GM23338 (cell line): ENCODE results near the gene IKZF3. TPM values are rescaled to one million over a fixed set of nuclear protein-coding genes. Genes with fewer than 3 reads are reported as not detected.
A peak's percentile ranks its signal among the peaks of the same experiment; 100 is the strongest.

Source experiments
- ATAC-seq: fragments of 200-7000 bp; cut with Tn5 transposase; 3 replicates; pipeline ENCODE4 v1.9.1; 2020
- DNase-seq: peaks from one replicate; pipeline ENCODE4 v3.0.0-alpha.2; 2015; ENCODE audit warnings: low spot score
- H2AFZ ChIP-seq: fragments of 200-600 bp; sonication (generic); 2 replicates; pipeline ENCODE4 v1.8.0; 2016; ENCODE audit warnings: antibody characterized with exemption, mild to moderate bottlenecking, moderate library complexity
- H3F3A ChIP-seq: fragments of 200-600 bp; sonication (generic); replicated peaks from 2 replicates; pipeline ENCODE4 v1.8.0; 2017; ENCODE audit warnings: antibody characterized with exemption, mixed run types, low read depth
- H3K27ac ChIP-seq: fragments of 200-600 bp; sonication (generic); 2 replicates; pipeline ENCODE4 v1.6.1; 2016; ENCODE audit warnings: low read depth
- H3K27me3 ChIP-seq: fragments of 200-600 bp; sonication (generic); 2 replicates; pipeline ENCODE4 v1.8.0; 2016; ENCODE audit warnings: mild to moderate bottlenecking, mixed run types, moderate library complexity; ENCODE audit not compliant: insufficient read depth
- H3K36me3 ChIP-seq: fragments of 200-600 bp; sonication (generic); 2 replicates; pipeline ENCODE4 v1.8.0; 2016; ENCODE audit warnings: mild to moderate bottlenecking; ENCODE audit not compliant: insufficient read depth
- H3K4me1 ChIP-seq: fragments of 200-600 bp; sonication (generic); 2 replicates; pipeline ENCODE4 v1.8.0; 2016; ENCODE audit warnings: mild to moderate bottlenecking, moderate library complexity; ENCODE audit not compliant: insufficient read depth
- H3K4me2 ChIP-seq: fragments of 200-600 bp; sonication (generic); 2 replicates; pipeline ENCODE4 v1.7.1; 2017; ENCODE audit warnings: mixed run types
- H3K4me3 ChIP-seq: fragments of 200-600 bp; sonication (generic); 2 replicates; pipeline ENCODE4 v1.6.1; 2016; ENCODE audit warnings: mixed run types
- H3K79me2 ChIP-seq: fragments of 200-600 bp; sonication (generic); replicated peaks from 2 replicates; pipeline ENCODE4 v1.8.0; 2017; ENCODE audit warnings: mild to moderate bottlenecking; ENCODE audit not compliant: insufficient read depth
- H3K9me2 ChIP-seq: fragments of 200-600 bp; sonication (generic); 2 replicates; pipeline ENCODE4 v1.8.0; 2017; ENCODE audit not compliant: insufficient read depth
- H4K20me1 ChIP-seq: fragments of 200-600 bp; sonication (generic); replicated peaks from 2 replicates; pipeline ENCODE4 v1.8.0; 2017; ENCODE audit warnings: mild to moderate bottlenecking; ENCODE audit not compliant: insufficient read depth
- H3K27ac Mint-ChIP-seq: 2 replicates; pipeline ENCODE4 v1.8.0; 2020; ENCODE audit warnings: inconsistent platforms, mild to moderate bottlenecking, moderate library complexity, mixed read lengths
- H3K27me3 Mint-ChIP-seq: 3 replicates; pipeline ENCODE4 v1.8.0; 2022; ENCODE audit warnings: low read depth, mild to moderate bottlenecking, moderate library complexity, mixed read lengths, inconsistent platforms; ENCODE audit not compliant: insufficient read depth, poor library complexity
- H3K36me3 Mint-ChIP-seq: 3 replicates; pipeline ENCODE4 v1.8.0; 2021; ENCODE audit warnings: low read depth, mild to moderate bottlenecking, inconsistent platforms, moderate library complexity, mixed read lengths
- H3K4me1 Mint-ChIP-seq: 3 replicates; pipeline ENCODE4 v1.8.0; 2020; ENCODE audit warnings: mild to moderate bottlenecking, inconsistent platforms, mixed read lengths
- H3K4me3 Mint-ChIP-seq: 3 replicates; pipeline ENCODE4 v1.8.0; 2021; ENCODE audit warnings: moderate library complexity, mild to moderate bottlenecking, inconsistent platforms, mixed read lengths
- H3K9me3 Mint-ChIP-seq: 3 replicates; pipeline ENCODE4 v1.8.0; 2020; ENCODE audit warnings: moderate library complexity, mild to moderate bottlenecking, inconsistent platforms, mixed read lengths
- CREB1 ChIP-seq: fragments of 250-450 bp; sonication (Bioruptor Pico); IDR thresholded peaks from 2 replicates; pipeline ENCODE4 v1.5.0; 2020; ENCODE audit warnings: low read depth, mild to moderate bottlenecking, moderate library complexity
- CTCF ChIP-seq, 2 experiments: fragments of 200-600 bp in 1 of 2; sonication (generic) in 1 of 2; conservative IDR thresholded peaks; 2 replicates each; pipeline versions ENCODE4 v1.5.1 to v1.6.1; 2016 to 2017; ENCODE audit warnings: antibody characterized with exemption in 2 of 2, low read depth in 2 of 2, mild to moderate bottlenecking in 2 of 2, moderate library complexity in 1 of 2
- ETS1 ChIP-seq: IDR thresholded peaks from 2 replicates; pipeline ENCODE4 v1.6.1; 2016; ENCODE audit warnings: antibody characterized with exemption
- EZH2 ChIP-seq: fragments of 200-600 bp; sonication (generic); IDR thresholded peaks from one replicate; pipeline ENCODE4 v1.8.0; 2017; ENCODE audit warnings: antibody characterized with exemption, mild to moderate bottlenecking, low read depth; ENCODE audit not compliant: unreplicated experiment
- EZH2phosphoT487 ChIP-seq: fragments of 200-600 bp; sonication (generic); IDR thresholded peaks from one replicate; pipeline ENCODE4 v1.8.1; 2018; ENCODE audit warnings: antibody characterized with exemption; ENCODE audit not compliant: unreplicated experiment
- JUNB ChIP-seq: IDR thresholded peaks from one replicate; pipeline ENCODE4 v1.6.1; 2016; ENCODE audit warnings: antibody characterized with exemption; ENCODE audit not compliant: unreplicated experiment
- NANOG ChIP-seq: IDR thresholded peaks from 2 replicates; pipeline ENCODE4 v1.6.1; 2016; ENCODE audit warnings: antibody characterized with exemption, borderline replicate concordance
- POLR2AphosphoS5 ChIP-seq: IDR thresholded peaks from 2 replicates; pipeline ENCODE4 v1.6.1; 2016; ENCODE audit warnings: antibody characterized with exemption, low read depth
- REST ChIP-seq: IDR thresholded peaks from one replicate; pipeline ENCODE4 v1.6.1; 2018; ENCODE audit warnings: antibody characterized with exemption; ENCODE audit not compliant: unreplicated experiment
- STAT1 ChIP-seq: IDR thresholded peaks from one replicate; pipeline ENCODE4 v1.6.1; 2016; ENCODE audit warnings: antibody characterized with exemption; ENCODE audit not compliant: unreplicated experiment
- ZNF331 ChIP-seq: fragments of 250-450 bp; sonication (Bioruptor Pico); IDR thresholded peaks from 2 replicates; pipeline ENCODE4 v1.5.0; 2020; ENCODE audit warnings: low read depth, mild to moderate bottlenecking, moderate library complexity
- ZNF462 ChIP-seq: fragments of 250-450 bp; sonication (Bioruptor Pico); IDR thresholded peaks from 2 replicates; pipeline ENCODE4 v1.5.0; 2020; ENCODE audit warnings: mild to moderate bottlenecking, moderate library complexity
- polyA plus RNA-seq: library from polyadenylated mRNA; unstranded; fragments of >200 nt; fragmentation: Nextera tagmentation; extraction: Ambion mirVana; gene quantifications from 2 replicates; pipeline ENCODE4 v1.2.1, GENCODE V29; 2016
- total RNA-seq: library from RNA; depleted of rRNA; stranded (reverse); fragments of >200 nt; shearing (Covaris generic); gene quantifications from 2 replicates; pipeline ENCODE4 v1.2.3, GENCODE V29; 2014

Gene IKZF3
- total and polyA plus RNA-seq, 2 experiments from 2014 or later: 0.11 to 0.76 TPM

- no peak overlapping the region for H3K4me3 Mint-ChIP-seq
- peaks cover 6% of the 10 kb centered on the region; the same call in 1 of the 2 replicates for H3K27me3 ChIP-seq
- H3K36me3 ChIP-seq: no peaks in the 10 kb centered on the region
- no peak overlapping the region for H3K4me3 ChIP-seq
- no peaks in the 10 kb centered on the region for H3K9me2 ChIP-seq
- H3K27ac Mint-ChIP-seq: no peak overlapping the region
- no peaks in the 10 kb centered on the region for H3K9me3 Mint-ChIP-seq
- no peaks in the 10 kb centered on the region for H3K36me3 Mint-ChIP-seq
- no peak for TF ChIP-seq STAT1
- TF ChIP-seq ZNF462 (CRISPR knock-in tag): no peak
- TF ChIP-seq ZNF331 (CRISPR knock-in tag): no peak
- TF ChIP-seq EZH2phosphoT487: no peak
- no peak for TF ChIP-seq POLR2AphosphoS5
- TF ChIP-seq EZH2: no peak
- no peak for TF ChIP-seq NANOG
- no peak for TF ChIP-seq ETS1
- TF ChIP-seq CTCF (conservative IDR thresholded peaks at IDR 0.05; ENCODE audit: low read depth in 2 of 2): no peak
- TF ChIP-seq CREB1 (CRISPR knock-in tag): no peak
- no peak for TF ChIP-seq REST
- TF ChIP-seq JUNB: no peak
- H4K20me1 ChIP-seq: no peaks in the 10 kb centered on the region
- H3K4me1 ChIP-seq: peaks cover 13% of the 10 kb centered on the region; the same call in 1 of the 2 replicates
- no peaks in the 10 kb centered on the region for H3K79me2 ChIP-seq
- H3K4me2 ChIP-seq: no peak overlapping the region
- H3K27ac ChIP-seq: no peak overlapping the region
- H3K4me1 Mint-ChIP-seq: peaks cover 22% of the 10 kb centered on the region
- H3K27me3 Mint-ChIP-seq: peaks cover 28% of the 10 kb centered on the region
- peak overlapping the region; percentile 56; the same call in 1 of the 2 replicates for H2AFZ ChIP-seq
- H3F3A ChIP-seq: peaks cover 8% of the 10 kb centered on the region
- ATAC-seq (no peak), DNase-seq (no peak)
These were observed 104.9 kb downstream of the IKZF3 start for GRCh38 chr17:39759204-39759603.
